Parathyroid adenoma (tissue), 2 donors: ENCODE measurements around the gene CFAP100.

ENCODE experiments used
- H2AFZ ChIP-seq: fragments of 300-600 bp; sonication (generic); one replicate; pipeline ENCODE4 v1.7.0; 2017; ENCODE audit warnings: antibody characterized with exemption, mild to moderate bottlenecking
- H3K27ac ChIP-seq: fragments of 300-600 bp; sonication (generic); one replicate; pipeline ENCODE4 v1.7.0; 2017
- H3K27me3 ChIP-seq: fragments of 300-600 bp; sonication (generic); one replicate; pipeline ENCODE4 v1.7.0; 2017; ENCODE audit warnings: low read length; ENCODE audit not compliant: control insufficient read depth, insufficient read depth
- H3K36me3 ChIP-seq: fragments of 300-600 bp; sonication (generic); one replicate; pipeline ENCODE4 v1.7.0; 2017; ENCODE audit warnings: low read length; ENCODE audit not compliant: control insufficient read depth, insufficient read depth
- H3K4me1 ChIP-seq: fragments of 300-600 bp; sonication (generic); one replicate; pipeline ENCODE4 v1.7.0; 2017; ENCODE audit warnings: control low read depth
- H3K4me2 ChIP-seq: fragments of 300-600 bp; sonication (generic); one replicate; pipeline ENCODE4 v1.7.0; 2017; ENCODE audit warnings: low read length
- H3K4me3 ChIP-seq: fragments of 300-600 bp; sonication (generic); one replicate; pipeline ENCODE4 v1.7.0; 2017; ENCODE audit warnings: low read depth, low read length
- H3K79me2 ChIP-seq: fragments of 300-600 bp; sonication (generic); one replicate; pipeline ENCODE4 v1.7.0; 2017; ENCODE audit warnings: control low read depth
- H3K9ac ChIP-seq: fragments of 300-600 bp; sonication (generic); one replicate; pipeline ENCODE4 v1.7.0; 2017; ENCODE audit warnings: mild to moderate bottlenecking
- H3K9me3 ChIP-seq: fragments of 300-600 bp; sonication (generic); one replicate; pipeline ENCODE4 v1.7.0; 2017; ENCODE audit warnings: low read length; ENCODE audit not compliant: control insufficient read depth
- TF ChIP-seq, protein P1 (sequence below): fragments of 300-600 bp; sonication (generic); IDR thresholded peaks from one replicate; pipeline ENCODE4 v1.7.0; 2017; ENCODE audit warnings: antibody characterized with exemption, mild to moderate bottlenecking
- donor health status: primary hyperparathyroidism.

The CFAP100 gene

DNA sequence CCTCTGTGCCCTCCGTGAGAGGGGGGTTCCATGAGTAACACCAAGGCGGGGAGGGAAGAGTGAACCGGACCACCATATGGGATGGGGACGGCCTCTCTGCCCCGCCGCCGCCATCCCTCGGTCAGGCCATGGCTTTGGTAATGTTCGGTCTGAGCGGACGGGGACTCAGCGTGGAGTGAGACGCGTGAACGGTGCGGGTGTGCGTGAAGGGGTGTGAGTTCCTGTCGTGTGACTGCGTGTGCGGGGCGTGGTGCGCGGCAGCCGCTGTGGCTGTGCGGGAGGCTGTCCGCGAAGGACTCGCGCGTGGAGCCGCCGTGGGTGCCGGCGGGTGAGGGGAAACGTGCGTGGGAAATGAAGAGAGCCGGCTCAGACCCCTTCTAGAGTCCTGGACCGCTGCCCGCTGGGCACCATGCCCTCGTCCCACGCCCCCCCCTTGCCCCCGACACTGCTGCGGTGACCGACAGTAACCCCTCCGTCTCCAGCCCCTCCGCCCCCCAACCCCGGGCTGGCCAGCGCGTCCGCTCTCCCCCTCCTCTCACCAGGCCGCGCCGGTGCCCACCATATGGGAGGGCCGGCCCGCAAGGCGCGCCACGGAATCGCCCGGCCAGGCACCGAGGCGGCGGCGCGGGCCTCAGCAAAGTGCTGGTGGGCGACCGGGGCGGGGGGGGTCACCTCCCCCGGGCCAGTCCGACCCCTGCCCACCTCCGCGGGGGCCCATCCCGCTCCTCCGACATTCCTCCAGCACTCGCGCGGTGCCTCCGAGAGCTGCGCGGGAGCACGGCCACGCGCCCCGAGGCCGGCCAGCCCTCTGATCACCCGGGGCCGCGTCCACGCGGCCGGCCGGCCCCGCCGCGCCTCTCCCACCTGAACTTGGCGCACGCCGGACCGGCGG lies 38.1 kb upstream of the CFAP100 start:
- peaks cover 7% of the 10 kb centered on the region for H3K4me1 ChIP-seq

DNA sequence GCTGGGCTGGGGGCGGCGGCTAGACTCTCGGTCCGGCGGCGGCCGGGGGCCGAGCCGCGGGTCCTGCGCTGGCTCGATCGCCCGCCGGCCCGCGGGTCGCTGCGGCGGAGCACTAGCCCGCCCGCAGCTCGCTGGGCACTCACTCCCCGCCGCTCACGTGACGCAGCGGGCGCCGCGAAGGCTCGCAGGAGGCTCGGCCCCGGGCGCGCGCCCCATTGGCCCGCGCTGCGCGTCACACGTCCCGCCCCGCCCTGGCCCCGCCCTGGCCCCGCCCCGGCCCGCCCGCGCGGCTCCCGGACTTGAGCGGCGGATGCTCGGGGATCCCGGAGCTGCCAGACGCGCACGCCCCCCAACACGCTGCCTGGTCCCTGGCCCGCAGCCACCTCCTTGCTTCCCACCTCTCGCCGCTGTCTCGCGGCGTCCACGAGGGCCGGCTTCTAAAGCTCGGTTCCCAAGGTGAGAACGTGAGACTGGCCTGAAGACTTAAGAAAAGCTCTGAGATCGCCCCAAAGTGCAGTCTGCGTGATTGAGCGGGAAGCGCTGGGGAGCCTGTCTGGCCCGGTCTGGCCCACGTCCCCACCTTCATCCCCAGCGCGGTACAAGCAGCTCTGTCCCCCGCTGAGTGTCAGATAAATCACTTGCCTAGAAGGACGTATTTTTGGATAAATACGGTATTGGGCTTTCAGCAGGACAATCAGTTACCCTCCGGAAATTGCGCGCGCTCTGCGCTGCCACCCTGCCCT lies 37.2 kb upstream of the CFAP100 start, which contains the start of gene KLF15:
Gene KLF15, minus strand, starts transcription at position 114 of the 743 bp plus-strand sequence. CDS start 4,486 bp downstream, outside the sequence.
- Histone ChIP-seq H3K36me3 (no peaks in the 10 kb centered on the region), H2AFZ (peak within 1 kb of the TSS; percentile 94), H3K27me3 (no peaks in the 10 kb centered on the region), H3K27ac (peak within 1 kb of the TSS; percentile 42), H3K9ac (no peak within 1 kb of the TSS), H3K9me3 (no peaks in the 10 kb centered on the region), H3K4me3 (peak within 1 kb of the TSS; percentile 70), H3K4me1 (peaks cover 7% of the 10 kb centered on the region), H3K4me2 (peak within 1 kb of the TSS; percentile 88), H3K79me2 (no peaks in the 10 kb centered on the region)
- TF ChIP-seq, protein P1, sequence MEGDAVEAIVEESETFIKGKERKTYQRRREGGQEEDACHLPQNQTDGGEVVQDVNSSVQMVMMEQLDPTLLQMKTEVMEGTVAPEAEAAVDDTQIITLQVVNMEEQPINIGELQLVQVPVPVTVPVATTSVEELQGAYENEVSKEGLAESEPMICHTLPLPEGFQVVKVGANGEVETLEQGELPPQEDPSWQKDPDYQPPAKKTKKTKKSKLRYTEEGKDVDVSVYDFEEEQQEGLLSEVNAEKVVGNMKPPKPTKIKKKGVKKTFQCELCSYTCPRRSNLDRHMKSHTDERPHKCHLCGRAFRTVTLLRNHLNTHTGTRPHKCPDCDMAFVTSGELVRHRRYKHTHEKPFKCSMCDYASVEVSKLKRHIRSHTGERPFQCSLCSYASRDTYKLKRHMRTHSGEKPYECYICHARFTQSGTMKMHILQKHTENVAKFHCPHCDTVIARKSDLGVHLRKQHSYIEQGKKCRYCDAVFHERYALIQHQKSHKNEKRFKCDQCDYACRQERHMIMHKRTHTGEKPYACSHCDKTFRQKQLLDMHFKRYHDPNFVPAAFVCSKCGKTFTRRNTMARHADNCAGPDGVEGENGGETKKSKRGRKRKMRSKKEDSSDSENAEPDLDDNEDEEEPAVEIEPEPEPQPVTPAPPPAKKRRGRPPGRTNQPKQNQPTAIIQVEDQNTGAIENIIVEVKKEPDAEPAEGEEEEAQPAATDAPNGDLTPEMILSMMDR = no peak

More for the DNA sequence above, 38.1 kb upstream of the CFAP100 start:
- no peaks in the 10 kb centered on the region for H3K79me2 ChIP-seq
- peak overlapping the region; percentile 88 for H3K4me2 ChIP-seq
- peak overlapping the region; percentile 42 for H3K27ac ChIP-seq
- H3K36me3 ChIP-seq = no peaks in the 10 kb centered on the region
- H2AFZ ChIP-seq = peak overlapping the region; percentile 94
- H3K4me3 ChIP-seq = peak overlapping the region; percentile 70
- no peaks in the 10 kb centered on the region for H3K27me3 ChIP-seq
- no peak overlapping the region for H3K9ac ChIP-seq
- no peaks in the 10 kb centered on the region for H3K9me3 ChIP-seq
- TF ChIP-seq, protein P1 = no peak

DNA sequence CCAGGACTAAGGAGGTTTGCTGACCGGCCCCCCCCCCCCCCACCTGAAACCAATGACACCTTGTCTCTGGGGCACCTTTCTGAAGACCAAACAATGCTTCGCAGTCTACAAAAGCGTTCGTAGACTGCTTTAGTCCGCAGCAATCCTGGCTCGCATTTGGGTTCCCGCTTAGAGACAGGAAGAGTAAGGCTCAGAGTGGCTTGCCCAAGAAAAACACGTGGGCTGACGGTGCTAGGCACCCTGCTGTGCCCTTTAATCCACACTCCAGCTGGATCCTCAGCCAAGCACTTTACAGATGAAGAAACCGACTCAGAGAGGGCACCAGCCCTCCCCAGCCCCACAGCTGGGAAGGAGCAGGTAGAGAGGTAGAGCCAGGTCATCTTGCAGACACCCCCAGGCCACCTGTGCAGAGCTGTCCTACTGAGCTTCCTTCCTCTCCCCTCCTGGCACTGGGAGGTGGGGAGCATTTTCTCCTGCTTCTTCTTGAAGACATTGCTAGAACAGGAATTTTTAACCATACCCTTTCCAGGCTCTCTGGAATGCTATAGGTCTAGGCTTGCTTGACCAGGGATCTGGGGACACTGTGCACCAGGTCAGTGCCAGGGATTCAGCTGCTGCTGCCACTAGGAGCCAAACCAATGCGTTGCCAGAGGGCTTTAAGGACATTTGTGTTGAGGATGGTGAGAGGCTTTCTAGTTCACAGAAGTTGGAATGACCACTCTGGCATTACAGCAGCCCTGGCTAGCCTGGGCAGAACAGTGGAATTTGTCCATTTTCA lies 36.5 kb upstream of the CFAP100 start:
- peak overlapping the region; percentile 82 for H3K4me2 ChIP-seq
- TF ChIP-seq, protein P1 = no peak
- no peaks in the 10 kb centered on the region for H3K27me3 ChIP-seq
- peaks cover 7% of the 10 kb centered on the region for H3K4me1 ChIP-seq
- no peaks in the 10 kb centered on the region for H3K36me3 ChIP-seq
- no peak overlapping the region for H3K27ac ChIP-seq
- H3K9me3 ChIP-seq = no peaks in the 10 kb centered on the region
- no peak overlapping the region for H3K9ac ChIP-seq
- peak overlapping the region; percentile 58 for H3K4me3 ChIP-seq
- no peaks in the 10 kb centered on the region for H3K79me2 ChIP-seq
- peak overlapping the region; percentile 73 for H2AFZ ChIP-seq

DNA sequence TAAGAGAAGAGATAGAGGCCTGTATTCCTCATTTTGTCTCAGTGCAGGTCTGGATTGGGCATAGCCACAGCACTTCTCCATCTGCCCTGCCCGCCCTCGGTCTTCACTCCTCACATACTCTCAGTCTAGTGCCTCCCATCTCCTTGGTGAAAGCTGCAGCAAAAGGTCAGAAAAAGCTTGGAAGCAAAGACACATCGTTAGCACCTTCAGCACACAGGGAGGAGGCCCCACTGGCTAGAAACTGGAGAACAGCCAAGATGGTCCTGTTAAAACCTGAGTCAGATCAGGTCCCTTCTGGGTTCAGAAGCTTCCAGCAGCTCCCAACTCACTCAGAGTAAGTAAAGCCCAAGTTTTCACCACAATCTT lies 35.9 kb upstream of the CFAP100 start:
- Histone ChIP-seq H3K27ac (no peak overlapping the region), H3K36me3 (no peaks in the 10 kb centered on the region), H3K4me3 (no peak overlapping the region), H2AFZ (no peak overlapping the region), H3K27me3 (no peaks in the 10 kb centered on the region), H3K79me2 (no peaks in the 10 kb centered on the region), H3K4me2 (no peak overlapping the region), H3K9me3 (no peaks in the 10 kb centered on the region), H3K4me1 (peaks cover 7% of the 10 kb centered on the region), H3K9ac (no peak overlapping the region)
- TF ChIP-seq, protein P1 = no peak
